COR-L47 (cell line): Measurements from ENCODE around the gene C7orf57.
"Not testable (repeated sequence)": the region's sequence is repeated elsewhere in the genome, so short reads cannot be mapped to it uniquely, and the experiment has no call there.

Experiments used
- DNase-seq: peaks from one replicate; lab custom pipeline; 2025; lab: John Stamatoyannopoulos, UW

The C7orf57 gene

GRCh38 chr7:48035301-48035966, at the start of gene C7orf57:
TSS of gene C7orf57 (plus strand) at chr7:48035543. CDS start at chr7:48036309, 766 bp downstream.
- DNase-seq = peak; percentile 78

GRCh38 chr7:47988496-47989386, 46.6 kb upstream of the C7orf57 start:
- DNase-seq = no peak

GRCh38 chr7:47989607-47990400, 45.5 kb upstream of the C7orf57 start:
- not testable (repeated sequence) for DNase-seq

GRCh38 chr7:47990592-47990991, 44.8 kb upstream of the C7orf57 start:
- no peak for DNase-seq

- no peak for DNase-seq
Observed at GRCh38 chr7:47991270-47991669, 44.1 kb upstream of the C7orf57 start.

GRCh38 chr7:47991741-47992311, 43.5 kb upstream of the C7orf57 start:
- no peak for DNase-seq

- no peak for DNase-seq
Observed at GRCh38 chr7:47992446-47992845, 42.9 kb upstream of the C7orf57 start.

- DNase-seq = no peak
Observed at GRCh38 chr7:47999413-47999812, 35.9 kb upstream of the C7orf57 start.

- DNase-seq = not testable (repeated sequence)
Observed at GRCh38 chr7:48000164-48000563, 35.2 kb upstream of the C7orf57 start.

- DNase-seq = no peak
Observed at GRCh38 chr7:48004032-48004431, 31.3 kb upstream of the C7orf57 start.

- no peak for DNase-seq
Observed at GRCh38 chr7:48004638-48005037, 30.7 kb upstream of the C7orf57 start.

GRCh38 chr7:48006866-48007265, 28.5 kb upstream of the C7orf57 start:
- DNase-seq = no peak

GRCh38 chr7:48009257-48009656, 26.1 kb upstream of the C7orf57 start:
- DNase-seq = no peak

GRCh38 chr7:48009954-48010353, 25.4 kb upstream of the C7orf57 start:
- no peak for DNase-seq

GRCh38 chr7:48011323-48011722, 24.0 kb upstream of the C7orf57 start:
- no peak for DNase-seq

GRCh38 chr7:48011951-48012350, 23.4 kb upstream of the C7orf57 start:
- no peak for DNase-seq

- no peak for DNase-seq
Observed at GRCh38 chr7:48016641-48017040, 18.7 kb upstream of the C7orf57 start.

- DNase-seq = no peak
Observed at GRCh38 chr7:48017674-48018073, 17.7 kb upstream of the C7orf57 start.

- DNase-seq = no peak
Observed at GRCh38 chr7:48025624-48026023, 9.7 kb upstream of the C7orf57 start.

- DNase-seq = no peak
Observed at GRCh38 chr7:48028938-48029337, 6.4 kb upstream of the C7orf57 start, which contains the start of gene SUN3. TSS of gene SUN3 (minus strand) at chr7:48029107. CDS start at chr7:48028938, 169 bp downstream.

GRCh38 chr7:48031111-48031510, 4.2 kb upstream of the C7orf57 start:
- DNase-seq = peak; percentile 10

- DNase-seq = no peak
Observed at GRCh38 chr7:48033922-48034321, 1.4 kb upstream of the C7orf57 start.
